ENCODE results near the gene FNBP1L.

The FNBP1L gene

DNA sequence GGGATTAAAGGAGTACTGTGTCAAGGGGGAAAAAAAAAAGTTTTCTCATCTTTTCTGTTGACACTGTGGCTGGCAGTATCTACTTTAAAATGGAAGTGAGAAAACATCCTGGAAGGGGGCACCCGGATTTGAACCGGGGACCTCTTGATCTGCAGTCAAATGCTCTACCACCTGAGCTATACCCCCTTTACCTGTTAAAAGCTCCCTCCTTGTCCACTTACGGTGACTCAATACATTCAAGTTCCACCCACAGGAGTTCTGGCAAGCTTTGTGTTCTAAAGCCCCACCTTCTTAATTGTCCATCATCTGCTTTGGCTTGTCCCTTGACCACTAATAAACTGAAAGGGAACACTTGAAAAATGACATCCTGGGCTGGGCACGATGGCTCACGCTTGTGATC is 68.2 kb downstream of the FNBP1L start:
- Histone ChIP-seq H3K36me3 (ENCODE audit: insufficient read depth, low read depth, low read length) (no peaks in the 10 kb centered on the region; the same call in 1 of the 2 replicates), H3K9me3 (ENCODE audit: insufficient read depth, low read depth, low read length) (no peaks in the 10 kb centered on the region), H3K9ac (ENCODE audit: low read depth, low read length) (no peak overlapping the region), H3K4me3 (ENCODE audit: low read length) (no peak overlapping the region), H3K27me3 (ENCODE audit: insufficient read depth, low read length) (no peaks in the 10 kb centered on the region), H3K4me1 (ENCODE audit: insufficient read depth, low read length) (no peaks in the 10 kb centered on the region), H3K27ac (ENCODE audit: low read length) (no peak overlapping the region)

DNA sequence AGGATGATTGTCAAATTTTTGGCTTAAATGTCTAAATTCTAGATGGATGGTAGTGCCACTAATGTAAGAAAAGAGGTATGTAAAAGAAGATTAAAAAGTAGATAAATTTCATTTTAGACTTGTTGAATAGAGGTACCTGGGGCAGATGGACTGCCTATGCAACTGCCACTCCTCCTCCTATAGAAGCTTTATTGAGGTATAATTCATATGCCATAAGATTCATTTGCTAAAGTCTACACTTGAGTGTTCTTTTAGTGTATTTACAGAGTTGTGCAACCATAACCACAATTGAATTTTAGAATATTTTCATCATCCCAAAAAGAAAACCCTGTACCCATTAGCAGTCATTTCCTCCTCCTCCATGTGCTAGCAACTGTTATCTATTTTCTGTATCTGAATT is 70.6 kb downstream of the FNBP1L start:
- Histone ChIP-seq H3K27me3 (ENCODE audit: insufficient read depth, low read length) (no peaks in the 10 kb centered on the region), H3K4me1 (ENCODE audit: insufficient read depth, low read length) (no peaks in the 10 kb centered on the region), H3K27ac (ENCODE audit: low read length) (no peak overlapping the region), H3K36me3 (ENCODE audit: insufficient read depth, low read depth, low read length) (peaks cover 10% of the 10 kb centered on the region), H3K9me3 (ENCODE audit: insufficient read depth, low read depth, low read length) (no peaks in the 10 kb centered on the region), H3K9ac (ENCODE audit: low read depth, low read length) (no peak overlapping the region), H3K4me3 (ENCODE audit: low read length) (no peak overlapping the region)

- Histone ChIP-seq H3K9me3 (ENCODE audit: insufficient read depth, low read depth, low read length) (no peaks in the 10 kb centered on the region), H3K4me3 (ENCODE audit: low read length) (no peak overlapping the region), H3K27ac (ENCODE audit: low read length) (no peak overlapping the region), H3K27me3 (ENCODE audit: insufficient read depth, low read length) (no peaks in the 10 kb centered on the region), H3K9ac (ENCODE audit: low read depth, low read length) (no peak overlapping the region), H3K4me1 (ENCODE audit: insufficient read depth, low read length) (no peaks in the 10 kb centered on the region), H3K36me3 (ENCODE audit: insufficient read depth, low read depth, low read length) (peaks cover 17% of the 10 kb centered on the region)
These were observed 71.4 kb downstream of the FNBP1L start for GRCh38 chr1:93519199-93519829.

DNA sequence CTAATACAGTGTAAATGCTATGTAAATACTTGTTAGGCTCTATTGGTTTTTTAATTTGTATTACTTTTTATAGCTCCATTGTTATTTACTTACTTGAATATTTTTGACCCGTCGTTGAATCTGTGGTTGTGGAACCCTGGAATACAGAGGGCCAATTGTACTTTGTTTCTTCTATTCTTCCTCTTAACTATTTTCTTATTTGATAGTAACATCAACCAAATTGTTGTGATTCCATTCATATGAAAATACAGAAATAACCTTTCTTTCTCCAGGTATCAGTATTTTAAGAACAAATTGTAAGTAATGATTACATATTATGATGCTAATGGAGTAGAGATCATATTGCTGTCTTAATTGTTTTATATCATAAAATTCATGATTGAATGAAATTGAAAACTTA is 73.7 kb downstream of the FNBP1L start:
- peaks cover 39% of the 10 kb centered on the region for H3K36me3 ChIP-seq (ENCODE audit: insufficient read depth, low read depth, low read length)
- no peaks in the 10 kb centered on the region for H3K4me1 ChIP-seq (ENCODE audit: insufficient read depth, low read length)
- no peak overlapping the region for H3K27ac ChIP-seq (ENCODE audit: low read length)
- no peak overlapping the region for H3K4me3 ChIP-seq (ENCODE audit: low read length)
- H3K27me3 ChIP-seq (ENCODE audit: insufficient read depth, low read length), result no peaks in the 10 kb centered on the region
- no peak overlapping the region for H3K9ac ChIP-seq (ENCODE audit: low read depth, low read length)
- no peaks in the 10 kb centered on the region for H3K9me3 ChIP-seq (ENCODE audit: insufficient read depth, low read depth, low read length)

DNA sequence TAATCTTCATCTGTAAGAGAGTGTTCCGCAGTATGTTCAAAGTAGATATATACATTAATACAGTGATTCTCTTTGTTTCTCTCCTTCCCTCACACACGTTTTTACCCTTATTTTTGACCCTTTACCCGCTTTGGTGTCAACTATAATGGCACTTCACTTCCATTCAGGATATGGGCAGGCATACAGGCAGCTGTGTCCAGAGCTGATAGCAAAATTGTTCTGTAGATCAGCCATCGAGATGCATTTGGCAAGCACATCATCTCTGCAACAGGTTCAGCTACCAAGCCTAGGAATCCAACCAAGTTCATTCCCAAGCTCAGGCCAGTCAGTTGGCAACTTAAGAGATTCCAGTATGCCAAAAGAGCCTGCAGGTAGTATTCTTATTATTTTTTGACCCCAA is 74.8 kb downstream of the FNBP1L start:
- no peak overlapping the region for H3K4me3 ChIP-seq (ENCODE audit: low read length)

GRCh38 chr1:93525431-93525830 is 77.5 kb downstream of the FNBP1L start:
- Histone ChIP-seq H3K4me3 (ENCODE audit: low read length) (no peak overlapping the region), H3K36me3 (ENCODE audit: insufficient read depth, low read depth, low read length) (peaks cover 75% of the 10 kb centered on the region), H3K9ac (ENCODE audit: low read depth, low read length) (no peak overlapping the region), H3K27ac (ENCODE audit: low read length) (no peak overlapping the region), H3K4me1 (ENCODE audit: insufficient read depth, low read length) (no peaks in the 10 kb centered on the region; the same call in 1 of the 2 replicates), H3K27me3 (ENCODE audit: insufficient read depth, low read length) (no peaks in the 10 kb centered on the region), H3K9me3 (ENCODE audit: insufficient read depth, low read depth, low read length) (no peaks in the 10 kb centered on the region)

More for the DNA sequence above, 74.8 kb downstream of the FNBP1L start:
- H3K27me3 ChIP-seq (ENCODE audit: insufficient read depth, low read length), result no peaks in the 10 kb centered on the region
- no peak overlapping the region for H3K27ac ChIP-seq (ENCODE audit: low read length)
- H3K9me3 ChIP-seq (ENCODE audit: insufficient read depth, low read depth, low read length), result no peaks in the 10 kb centered on the region
- no peaks in the 10 kb centered on the region for H3K4me1 ChIP-seq (ENCODE audit: insufficient read depth, low read length)
- H3K9ac ChIP-seq (ENCODE audit: low read depth, low read length), result no peak overlapping the region
- peaks cover 49% of the 10 kb centered on the region for H3K36me3 ChIP-seq (ENCODE audit: insufficient read depth, low read depth, low read length)

DNA sequence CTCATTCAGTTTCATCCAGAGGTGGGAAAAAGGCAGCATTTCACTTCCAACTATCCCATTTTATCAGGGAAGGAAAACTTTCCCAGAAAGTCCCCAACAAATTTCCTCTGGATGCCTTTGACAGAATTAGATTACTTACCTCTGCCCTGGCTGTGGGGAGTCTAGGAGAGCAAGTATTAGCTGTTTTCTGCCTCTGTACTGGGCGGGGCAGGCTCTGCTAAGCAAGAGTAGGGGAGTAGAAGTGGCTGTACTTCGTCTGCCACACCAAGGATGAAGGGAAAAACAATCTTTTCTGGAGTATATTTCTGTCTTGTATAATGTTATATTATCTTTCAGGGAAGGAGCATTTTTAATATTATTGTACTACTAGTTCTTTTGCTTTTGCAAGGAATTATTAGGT is 78.5 kb downstream of the FNBP1L start:
- no peaks in the 10 kb centered on the region for H3K9me3 ChIP-seq (ENCODE audit: insufficient read depth, low read depth, low read length)
- no peak overlapping the region for H3K4me3 ChIP-seq (ENCODE audit: low read length)
- peaks cover 85% of the 10 kb centered on the region for H3K36me3 ChIP-seq (ENCODE audit: insufficient read depth, low read depth, low read length)
- H3K4me1 ChIP-seq (ENCODE audit: insufficient read depth, low read length), result no peaks in the 10 kb centered on the region; the same call in 1 of the 2 replicates
- H3K27me3 ChIP-seq (ENCODE audit: insufficient read depth, low read length), result no peaks in the 10 kb centered on the region
- no peak overlapping the region for H3K9ac ChIP-seq (ENCODE audit: low read depth, low read length)
- no peak overlapping the region for H3K27ac ChIP-seq (ENCODE audit: low read length)

DNA sequence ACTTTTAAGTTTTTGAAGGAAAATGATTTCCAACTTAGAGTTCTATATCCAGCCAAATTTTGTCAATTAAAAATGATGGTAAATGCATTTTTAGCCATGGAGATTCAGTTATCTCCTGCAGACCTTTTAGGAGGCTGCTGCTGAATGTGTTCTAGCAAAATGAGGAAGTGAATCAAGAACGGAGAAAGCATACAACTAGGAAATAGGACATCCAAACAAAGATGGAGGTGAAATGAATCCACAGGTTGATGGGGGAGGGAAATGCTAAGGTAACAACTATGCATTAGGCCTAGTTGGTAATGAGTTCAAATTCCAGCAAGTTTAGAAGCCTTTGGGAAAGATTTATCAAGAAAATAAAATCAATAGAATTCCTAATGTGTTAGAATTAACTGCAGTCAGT is 80.5 kb downstream of the FNBP1L start:
- Histone ChIP-seq H3K9ac (ENCODE audit: low read depth, low read length) (no peak overlapping the region), H3K4me3 (ENCODE audit: low read length) (no peak overlapping the region), H3K27me3 (ENCODE audit: insufficient read depth, low read length) (no peaks in the 10 kb centered on the region), H3K9me3 (ENCODE audit: insufficient read depth, low read depth, low read length) (no peaks in the 10 kb centered on the region), H3K36me3 (ENCODE audit: insufficient read depth, low read depth, low read length) (peaks cover 93% of the 10 kb centered on the region), H3K27ac (ENCODE audit: low read length) (no peak overlapping the region), H3K4me1 (ENCODE audit: insufficient read depth, low read length) (no peaks in the 10 kb centered on the region; the same call in 1 of the 2 replicates)

DNA sequence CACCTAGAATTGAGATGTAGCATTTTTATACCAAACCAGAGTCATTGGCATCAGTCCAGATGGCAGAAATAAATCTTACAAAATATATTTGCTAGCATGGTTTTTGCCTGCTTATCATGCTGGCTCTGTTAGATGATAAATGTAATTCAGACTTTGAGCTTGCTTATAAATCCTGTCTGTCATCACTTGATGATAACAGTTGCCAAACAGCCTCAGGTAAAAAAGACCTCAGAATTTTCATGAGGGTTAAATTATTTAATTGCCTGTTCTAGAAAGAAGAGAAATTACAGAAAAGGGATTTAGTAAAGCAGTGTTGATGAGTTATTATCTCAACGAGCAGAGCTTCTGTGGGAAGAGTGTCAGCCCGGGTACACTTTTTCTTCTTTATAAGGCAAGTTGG is 83.3 kb downstream of the FNBP1L start:
- H3K4me1 ChIP-seq (ENCODE audit: insufficient read depth, low read length), result no peaks in the 10 kb centered on the region; the same call in 1 of the 2 replicates
- no peak overlapping the region for H3K27ac ChIP-seq (ENCODE audit: low read length)
- H3K9me3 ChIP-seq (ENCODE audit: insufficient read depth, low read depth, low read length), result no peaks in the 10 kb centered on the region
- H3K36me3 ChIP-seq (ENCODE audit: insufficient read depth, low read depth, low read length), result peaks cover 91% of the 10 kb centered on the region
- H3K4me3 ChIP-seq (ENCODE audit: low read length), result no peak overlapping the region
- H3K9ac ChIP-seq (ENCODE audit: low read depth, low read length), result no peak overlapping the region
- no peaks in the 10 kb centered on the region for H3K27me3 ChIP-seq (ENCODE audit: insufficient read depth, low read length)

GRCh38 chr1:93532780-93533378 is 85.0 kb downstream of the FNBP1L start:
- Histone ChIP-seq H3K27ac (ENCODE audit: low read length) (no peak overlapping the region), H3K4me1 (ENCODE audit: insufficient read depth, low read length) (no peaks in the 10 kb centered on the region; the same call in 1 of the 2 replicates), H3K36me3 (ENCODE audit: insufficient read depth, low read depth, low read length) (peaks cover 91% of the 10 kb centered on the region), H3K27me3 (ENCODE audit: insufficient read depth, low read length) (no peaks in the 10 kb centered on the region), H3K4me3 (ENCODE audit: low read length) (no peak overlapping the region), H3K9me3 (ENCODE audit: insufficient read depth, low read depth, low read length) (no peaks in the 10 kb centered on the region), H3K9ac (ENCODE audit: low read depth, low read length) (no peak overlapping the region)

GRCh38 chr1:93533677-93534076 is 85.8 kb downstream of the FNBP1L start:
- Histone ChIP-seq H3K27ac (ENCODE audit: low read length) (no peak overlapping the region), H3K27me3 (ENCODE audit: insufficient read depth, low read length) (no peaks in the 10 kb centered on the region), H3K36me3 (ENCODE audit: insufficient read depth, low read depth, low read length) (peaks cover 88% of the 10 kb centered on the region), H3K4me3 (ENCODE audit: low read length) (no peak overlapping the region), H3K9me3 (ENCODE audit: insufficient read depth, low read depth, low read length) (no peaks in the 10 kb centered on the region), H3K4me1 (ENCODE audit: insufficient read depth, low read length) (no peaks in the 10 kb centered on the region), H3K9ac (ENCODE audit: low read depth, low read length) (no peak overlapping the region)

- H3K9ac ChIP-seq (ENCODE audit: low read depth, low read length), result no peak overlapping the region
- H3K27me3 ChIP-seq (ENCODE audit: insufficient read depth, low read length), result no peaks in the 10 kb centered on the region
- H3K4me1 ChIP-seq (ENCODE audit: insufficient read depth, low read length), result peaks cover 3% of the 10 kb centered on the region; the same call in 1 of the 2 replicates
- H3K4me3 ChIP-seq (ENCODE audit: low read length), result no peak overlapping the region
- no peaks in the 10 kb centered on the region for H3K9me3 ChIP-seq (ENCODE audit: insufficient read depth, low read depth, low read length)
- H3K27ac ChIP-seq (ENCODE audit: low read length), result no peak overlapping the region
- peaks cover 65% of the 10 kb centered on the region for H3K36me3 ChIP-seq (ENCODE audit: insufficient read depth, low read depth, low read length)
These were observed 89.5 kb downstream of the FNBP1L start for GRCh38 chr1:93537396-93537795.

Measured in iPS-20b (cell line).